Lower leg skin (tissue), 4 donors: Measurements from ENCODE around the gene CITED1. TPM values are rescaled to one million over a fixed set of nuclear protein-coding genes. Genes with fewer than 3 reads are reported as not detected.

Experiments used
- DNase-seq, 2 donors: peaks; one replicate each; pipeline ENCODE4 v3.0.0-alpha.2; 2019; ENCODE audit warnings: low spot score in 2 of 2
- H3K4me3 ChIP-seq: fragments of 200-600 bp; sonication (generic); 2 replicates; pipeline ENCODE4 v1.5.1; 2017; ENCODE audit warnings: mild to moderate bottlenecking, low read depth; ENCODE audit not compliant: poor library complexity, severe bottlenecking
- POLR2A ChIP-seq, 2 donors: fragments of 450-650 bp; IDR thresholded peaks; one replicate each; pipeline ENCODE4 v1.6.1; 2016 to 2017; ENCODE audit warnings: antibody characterized with exemption in 2 of 2, mild to moderate bottlenecking in 1 of 2, moderate library complexity in 1 of 2
- WGBS, 2 donors: methylation state at CpG; one replicate each; pipeline ENCODE4 v1.1.5; 2018; 5-methylcytosine and 5-hydroxymethylcytosine counted together
- intact Hi-C: fragments of 100-400 bp; cut with DNase I; formaldehyde crosslinking; loops from one replicate; pipeline ENCODE4 v1.15.0; 2023; ENCODE audit warnings: low total_unique reads
- total RNA-seq, 4 donors: library from RNA; depleted of rRNA; stranded (reverse); fragments of >200 nt; gene quantifications; one replicate each; pipeline ENCODE4 v1.1.0, GENCODE V29; 2016
- TF ChIP-seq, protein P1 (sequence below), 3 donors: fragments of 450-650 bp; IDR thresholded peaks; one replicate each; pipeline ENCODE4 v1.5.1; 2016; ENCODE audit warnings: antibody characterized with exemption in 3 of 3, mild to moderate bottlenecking in 3 of 3, moderate library complexity in 2 of 3

Gene CITED1
- total RNA-seq, 4 donors from 2014 or later = 0.96 to 2.7 (median 1.3) TPM; not detected in 1

DNA sequence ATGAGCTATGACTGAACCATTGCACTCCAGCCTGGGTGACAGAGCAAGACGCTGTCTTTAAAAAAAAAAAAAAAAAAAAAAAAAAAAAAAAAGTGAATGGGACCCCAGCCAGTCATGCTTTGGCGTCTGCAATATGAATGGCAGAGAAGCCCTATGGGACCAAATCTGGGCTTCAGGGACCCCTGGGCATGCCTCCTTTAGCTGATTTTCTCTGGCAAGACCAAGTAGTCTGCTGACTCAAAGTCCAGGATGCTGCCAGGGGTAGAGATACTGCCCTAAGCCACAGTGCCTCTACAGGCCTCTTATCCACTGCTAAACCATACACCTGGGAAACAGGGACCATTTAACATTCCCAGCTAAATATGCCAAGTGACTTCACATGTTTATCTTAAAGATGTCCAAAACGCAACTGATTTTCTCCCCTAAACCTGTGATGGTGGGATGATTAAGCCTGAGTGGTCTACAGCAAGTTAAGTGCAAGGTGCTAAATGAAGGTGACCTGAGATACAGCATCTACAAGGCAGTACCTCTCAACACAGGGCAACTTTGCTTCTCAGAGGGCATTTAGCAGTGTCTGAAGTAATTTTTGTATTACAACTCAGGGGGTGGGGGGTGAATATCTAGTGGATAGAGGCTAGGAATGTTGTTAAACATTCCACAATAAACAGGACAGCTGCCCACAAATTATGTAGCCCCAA lies 34.5 kb downstream of the CITED1 start:
- DNase-seq = no peak
- TF ChIP-seq, protein P1, sequence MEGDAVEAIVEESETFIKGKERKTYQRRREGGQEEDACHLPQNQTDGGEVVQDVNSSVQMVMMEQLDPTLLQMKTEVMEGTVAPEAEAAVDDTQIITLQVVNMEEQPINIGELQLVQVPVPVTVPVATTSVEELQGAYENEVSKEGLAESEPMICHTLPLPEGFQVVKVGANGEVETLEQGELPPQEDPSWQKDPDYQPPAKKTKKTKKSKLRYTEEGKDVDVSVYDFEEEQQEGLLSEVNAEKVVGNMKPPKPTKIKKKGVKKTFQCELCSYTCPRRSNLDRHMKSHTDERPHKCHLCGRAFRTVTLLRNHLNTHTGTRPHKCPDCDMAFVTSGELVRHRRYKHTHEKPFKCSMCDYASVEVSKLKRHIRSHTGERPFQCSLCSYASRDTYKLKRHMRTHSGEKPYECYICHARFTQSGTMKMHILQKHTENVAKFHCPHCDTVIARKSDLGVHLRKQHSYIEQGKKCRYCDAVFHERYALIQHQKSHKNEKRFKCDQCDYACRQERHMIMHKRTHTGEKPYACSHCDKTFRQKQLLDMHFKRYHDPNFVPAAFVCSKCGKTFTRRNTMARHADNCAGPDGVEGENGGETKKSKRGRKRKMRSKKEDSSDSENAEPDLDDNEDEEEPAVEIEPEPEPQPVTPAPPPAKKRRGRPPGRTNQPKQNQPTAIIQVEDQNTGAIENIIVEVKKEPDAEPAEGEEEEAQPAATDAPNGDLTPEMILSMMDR (IDR thresholded peaks at IDR 0.05) = no peak
- no peak for TF ChIP-seq POLR2A (IDR thresholded peaks at IDR 0.05)
- 59 to 67% methylated on average over 1 to 3 of the region's 3 CpGs for WGBS, 2 donors
- intact Hi-C loops = no loop called here
- no peak overlapping the region for H3K4me3 ChIP-seq

DNA sequence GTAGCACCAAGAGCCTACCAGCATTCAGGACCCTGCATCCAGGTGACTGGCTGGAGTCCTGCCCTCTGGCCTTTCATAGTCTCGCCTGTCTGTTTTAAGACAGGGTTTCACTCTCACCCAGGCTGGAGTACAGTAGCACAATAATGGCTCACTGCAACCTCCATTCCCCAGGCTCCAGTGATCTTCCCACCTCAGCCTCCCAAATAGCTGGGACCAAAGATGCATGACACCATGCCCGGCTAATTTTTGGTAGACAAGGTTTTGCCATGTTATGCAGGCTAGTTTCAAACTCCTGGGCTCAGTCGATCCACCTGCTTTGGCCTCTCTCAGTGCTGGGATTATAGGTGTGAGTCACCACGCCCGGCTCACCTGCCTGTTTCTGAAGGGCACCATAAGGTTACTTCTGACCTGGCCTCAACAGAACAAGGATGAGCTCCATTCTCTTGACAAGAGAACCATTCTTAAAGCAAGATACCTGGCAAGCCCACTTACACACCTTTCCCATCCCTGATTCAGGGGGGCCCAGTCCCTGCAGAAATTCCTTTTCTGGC lies 35.3 kb downstream of the CITED1 start:
- H3K4me3 ChIP-seq = no peak overlapping the region
- intact Hi-C loops = no loop called here
- no peak for TF ChIP-seq POLR2A (IDR thresholded peaks at IDR 0.05)
- TF ChIP-seq, protein P1 (IDR thresholded peaks at IDR 0.05) = no peak
- DNase-seq = no peak
- WGBS, 2 donors = 74 to 97% methylated on average over 5 of the region's 5 CpGs

DNA sequence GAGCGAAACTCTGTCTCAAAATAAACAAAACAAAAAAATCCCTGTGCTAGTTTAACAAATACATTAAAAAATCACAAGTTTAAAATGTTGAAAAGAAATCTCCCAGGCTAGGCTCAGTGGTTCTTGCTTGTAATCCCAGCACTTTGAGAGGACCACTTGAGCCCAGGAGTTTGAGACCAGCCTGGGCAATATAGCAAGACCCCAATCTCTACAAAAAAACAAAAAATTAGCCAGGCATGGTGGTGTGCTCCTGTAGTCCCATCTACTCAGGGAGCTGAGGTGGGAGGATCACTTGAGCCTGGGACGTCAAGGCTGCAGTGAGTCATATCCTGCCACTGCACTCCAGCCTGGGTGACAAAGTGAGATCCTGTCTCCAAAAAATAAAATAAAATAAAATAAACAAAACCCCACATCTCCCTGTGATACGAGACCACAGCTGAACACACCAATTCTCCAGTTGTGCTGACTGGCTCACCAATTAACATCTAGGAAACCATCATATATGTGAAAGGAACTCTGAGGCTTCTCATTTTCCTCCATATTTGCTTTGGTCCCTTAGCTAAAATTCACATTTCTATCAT lies 36.0 kb downstream of the CITED1 start:
- intact Hi-C loops = no loop called here
- DNase-seq = no peak
- 47 to 66% methylated on average over 3 of the region's 3 CpGs for WGBS, 2 donors
- TF ChIP-seq, protein P1 (IDR thresholded peaks at IDR 0.05) = no peak
- no peak for TF ChIP-seq POLR2A (IDR thresholded peaks at IDR 0.05)
- H3K4me3 ChIP-seq = no peak overlapping the region

DNA sequence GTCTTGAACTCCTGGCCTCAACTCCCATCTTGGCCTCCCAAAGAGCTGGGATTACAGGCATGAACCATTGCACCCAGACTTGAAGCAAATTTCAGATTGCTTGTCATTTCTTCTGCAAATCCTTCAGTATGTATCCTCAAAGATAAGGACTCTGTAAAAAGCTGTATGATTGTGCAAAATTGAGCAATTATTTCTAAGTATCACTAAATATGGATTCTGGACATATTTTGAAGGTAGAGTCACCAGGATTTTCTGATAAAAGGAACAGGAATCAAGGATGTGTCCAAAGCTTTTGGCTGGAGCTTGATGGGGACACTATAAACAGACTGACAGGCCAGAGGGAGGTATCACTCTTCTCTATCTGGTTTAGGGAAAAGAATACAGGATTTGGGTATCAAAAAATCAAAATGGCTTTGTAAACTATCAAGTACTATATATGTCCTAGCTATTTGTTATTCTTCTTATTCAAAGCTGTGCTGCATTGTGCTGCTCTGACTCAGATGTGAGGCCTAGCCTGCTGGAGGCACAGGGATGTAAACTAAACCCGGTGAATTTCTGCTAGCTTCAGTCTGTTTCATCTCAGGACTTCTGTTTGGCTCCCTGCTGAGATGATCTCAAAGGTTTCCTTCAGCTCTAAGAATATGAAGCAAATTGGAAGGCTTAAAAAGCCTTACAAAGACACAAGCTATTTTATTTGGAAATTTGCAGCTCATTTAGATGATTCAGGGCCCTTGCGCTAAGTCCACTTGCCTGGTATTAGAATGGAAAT lies 36.9 kb downstream of the CITED1 start:
- peak in 1 of 2 donors; percentile 13 for DNase-seq
- TF ChIP-seq POLR2A (IDR thresholded peaks at IDR 0.05) = no peak
- TF ChIP-seq, protein P1 (IDR thresholded peaks at IDR 0.05) = no peak
- WGBS, 2 donors = 82 to 93% methylated on average over 2 of the region's 2 CpGs
- no peak overlapping the region for H3K4me3 ChIP-seq
- intact Hi-C loops = no loop called here

DNA sequence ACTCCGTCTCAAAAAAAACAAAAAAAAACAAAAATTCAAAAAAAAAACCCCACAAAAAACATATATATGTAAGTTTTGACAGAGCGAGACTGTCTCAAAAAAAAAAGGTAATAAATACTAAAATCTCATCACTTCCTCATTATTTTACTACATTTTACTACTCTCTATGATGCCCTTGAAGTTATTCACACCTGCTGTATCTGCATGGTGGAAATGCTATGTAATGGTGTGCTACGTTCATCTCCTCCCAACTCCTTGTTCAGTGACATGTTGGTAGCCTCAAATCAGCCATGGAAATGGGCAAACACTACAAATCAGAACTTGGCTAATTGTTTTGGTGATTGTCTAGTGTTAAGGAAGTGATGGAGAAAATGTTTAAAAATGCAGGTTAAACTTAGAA lies 40.5 kb downstream of the CITED1 start:
- H3K4me3 ChIP-seq = no peak overlapping the region
- DNase-seq = peak in 1 of 2 donors; percentile 2
- intact Hi-C loops = no loop called here
- TF ChIP-seq POLR2A (IDR thresholded peaks at IDR 0.05) = no peak
- TF ChIP-seq, protein P1 (IDR thresholded peaks at IDR 0.05) = no peak
- WGBS, 2 donors = 95 to 96% methylated on average over 3 of the region's 3 CpGs
